B cell (primary cell): Measurements from ENCODE around the gene HOXC9. TPM values are rescaled to one million over a fixed set of nuclear protein-coding genes. Genes with fewer than 3 reads are reported as not detected.

Source experiments
- ATAC-seq: fragments of 200-7000 bp; cut with Tn5 transposase; one replicate; pipeline ENCODE4 v1.10.0; 2021; ENCODE audit warnings: low read depth, mild to moderate bottlenecking, moderate number of reproducible peaks, moderate library complexity
- CTCF ChIA-PET: fragments of 350-600 bp; sonication (Branson Sonifier 250); formaldehyde crosslinking; loops from one replicate; lab custom pipeline; 2021; ENCODE audit warnings: antibody characterized with exemption, inconsistent platforms; lab: Charles Lee
- POLR2A ChIA-PET: fragments of 350-600 bp; sonication (Branson Sonifier 250); formaldehyde crosslinking; loops from one replicate; lab custom pipeline; 2021; ENCODE audit warnings: antibody characterized with exemption; lab: Charles Lee
- DNase-seq: peaks from one replicate; pipeline ENCODE4 v3.0.0; 2013
- H2AFZ ChIP-seq: 2 replicates; pipeline ENCODE4 v1.6.1; 2012; ENCODE audit warnings: mild to moderate bottlenecking, low read depth, low read length; ENCODE audit not compliant: insufficient read depth, poor library complexity, severe bottlenecking
- H3K27ac ChIP-seq, 2 donors: 1 replicate in 1 of 2; 2 replicates in 1 of 2; pipeline ENCODE4 v1.5.1; 2012 to 2013; ENCODE audit warnings: low read length in 2 of 2, mild to moderate bottlenecking in 2 of 2, moderate library complexity in 1 of 2
- H3K27me3 ChIP-seq, 4 experiments: fragments of 200-600 bp in 1 of 4; sonication (generic) in 1 of 4; replicated peaks in 1 of 4; 1 replicate in 2 of 4; 2 replicates in 2 of 4; pipeline versions ENCODE4 v1.6.1 to v1.7.0; 2013 to 2016; ENCODE audit warnings: low read length in 3 of 4, mild to moderate bottlenecking in 2 of 4, mixed read lengths in 1 of 4, moderate library complexity in 1 of 4; ENCODE audit not compliant: insufficient read depth in 4 of 4, control insufficient read depth in 3 of 4; ENCODE audit errors: control extremely low read depth in 1 of 4
- H3K36me3 ChIP-seq, 2 experiments: replicated peaks in 1 of 2; 1 replicate in 1 of 2; 2 replicates in 1 of 2; pipeline versions ENCODE4 v1.6.1 to v1.7.1; 2013; ENCODE audit warnings: low read length in 1 of 2; ENCODE audit not compliant: insufficient read depth in 2 of 2, control insufficient read depth in 1 of 2; ENCODE audit errors: control extremely low read depth in 1 of 2, extremely low read depth in 1 of 2
- H3K4me1 ChIP-seq, 2 donors: fragments of 200-600 bp in 1 of 2; sonication (generic) in 1 of 2; 1 replicate in 1 of 2; 2 replicates in 1 of 2; pipeline versions ENCODE4 v1.5.1 to v1.6.1; 2013 to 2017; ENCODE audit warnings: low read length in 2 of 2; ENCODE audit not compliant: control insufficient read depth in 2 of 2, insufficient read depth in 2 of 2
- H3K4me2 ChIP-seq: replicated peaks from 2 replicates; pipeline ENCODE3; 2012; ENCODE audit warnings: mild to moderate bottlenecking, low read depth, low read length; ENCODE audit not compliant: poor library complexity, severe bottlenecking
- H3K4me3 ChIP-seq, 5 experiments: fragments of 200-600 bp in 1 of 5; sonication (generic) in 1 of 5; 1 replicate in 3 of 5; 2 replicates in 2 of 5; pipeline versions ENCODE4 v1.5.1 to v1.7.0; 2011 to 2016; ENCODE audit warnings: low read length in 4 of 5, mild to moderate bottlenecking in 4 of 5, low read depth in 2 of 5, control low read depth in 1 of 5, moderate library complexity in 1 of 5; ENCODE audit not compliant: insufficient read depth in 1 of 5; ENCODE audit errors: control extremely low read depth in 1 of 5, extremely low read depth in 1 of 5
- H3K79me2 ChIP-seq: fragments of 200-600 bp; sonication (generic); one replicate; pipeline ENCODE4 v1.6.0; 2016; ENCODE audit warnings: low read length; ENCODE audit not compliant: control insufficient read depth, insufficient read depth
- H3K9ac ChIP-seq: fragments of 200-600 bp; sonication (generic); 2 replicates; pipeline ENCODE4 v1.6.1; 2017; ENCODE audit warnings: mild to moderate bottlenecking, low read length, moderate library complexity
- H3K9me3 ChIP-seq, 3 donors: one replicate each; pipeline versions ENCODE4 v1.6.1 to v1.7.1; 2013; ENCODE audit warnings: low read length in 2 of 3; ENCODE audit not compliant: control insufficient read depth in 2 of 3, insufficient read depth in 1 of 3; ENCODE audit errors: control extremely low read depth in 1 of 3
- H4K20me1 ChIP-seq: 2 replicates; pipeline ENCODE4 v1.6.0; 2012; ENCODE audit warnings: mild to moderate bottlenecking, low read length; ENCODE audit not compliant: insufficient read depth, control insufficient read depth, poor library complexity, severe bottlenecking
- H3K27ac Mint-ChIP-seq: one replicate; pipeline ENCODE4 v1.8.0; 2021; ENCODE audit warnings: mixed read lengths
- H3K27me3 Mint-ChIP-seq: one replicate; pipeline ENCODE4 v1.8.0; 2021; ENCODE audit warnings: mixed read lengths
- H3K4me1 Mint-ChIP-seq: one replicate; pipeline ENCODE4 v1.8.0; 2021; ENCODE audit warnings: mixed read lengths
- H3K4me3 Mint-ChIP-seq: one replicate; pipeline ENCODE4 v1.8.0; 2021; ENCODE audit warnings: mixed read lengths
- H3K9me3 Mint-ChIP-seq: one replicate; pipeline ENCODE4 v1.8.0; 2022; ENCODE audit warnings: mixed read lengths; ENCODE audit not compliant: insufficient read depth
- EZH2 ChIP-seq: IDR thresholded peaks from 2 replicates; pipeline ENCODE4 v1.6.1; 2012; ENCODE audit warnings: borderline replicate concordance, low read depth, mild to moderate bottlenecking, moderate library complexity, low read length; ENCODE audit not compliant: insufficient read depth, poor library complexity, severe bottlenecking
- WGBS: methylation state at CpG from one replicate; pipeline ENCODE4 v1.1.5; 2013; ENCODE audit warnings: missing lambda C conversion rate; ENCODE audit not compliant: insufficient coverage; 5-methylcytosine and 5-hydroxymethylcytosine counted together
- intact Hi-C: fragments of 100-400 bp; cut with micrococcal nuclease; formaldehyde crosslinking; loops from one replicate; pipeline ENCODE4 v1.10.0; 2022
- polyA plus RNA-seq: library from polyadenylated mRNA; depleted of rRNA; stranded (reverse); fragments of >200 nt; gene quantifications from 2 replicates; pipeline ENCODE4 v1.2.3, GENCODE V29; 2012
- total RNA-seq, 2 donors: library from RNA; stranded (reverse); fragments of 120-200 nt in 1 of 2; gene quantifications; 1 replicate in 1 of 2; 2 replicates in 1 of 2; pipeline versions ENCODE4 v1.2.3 to v1.2.4, GENCODE V29; 2013 to 2022
- TF ChIP-seq, protein P1 (sequence below): fragments of 200-600 bp; IDR thresholded peaks from one replicate; pipeline ENCODE4 v1.8.0; 2022; ENCODE audit warnings: antibody characterized with exemption, mild to moderate bottlenecking

Gene HOXC9
- total and polyA plus RNA-seq, 2 donors (not counting 1 experiment from before 2014, with no cell fraction given), result not detected

DNA sequence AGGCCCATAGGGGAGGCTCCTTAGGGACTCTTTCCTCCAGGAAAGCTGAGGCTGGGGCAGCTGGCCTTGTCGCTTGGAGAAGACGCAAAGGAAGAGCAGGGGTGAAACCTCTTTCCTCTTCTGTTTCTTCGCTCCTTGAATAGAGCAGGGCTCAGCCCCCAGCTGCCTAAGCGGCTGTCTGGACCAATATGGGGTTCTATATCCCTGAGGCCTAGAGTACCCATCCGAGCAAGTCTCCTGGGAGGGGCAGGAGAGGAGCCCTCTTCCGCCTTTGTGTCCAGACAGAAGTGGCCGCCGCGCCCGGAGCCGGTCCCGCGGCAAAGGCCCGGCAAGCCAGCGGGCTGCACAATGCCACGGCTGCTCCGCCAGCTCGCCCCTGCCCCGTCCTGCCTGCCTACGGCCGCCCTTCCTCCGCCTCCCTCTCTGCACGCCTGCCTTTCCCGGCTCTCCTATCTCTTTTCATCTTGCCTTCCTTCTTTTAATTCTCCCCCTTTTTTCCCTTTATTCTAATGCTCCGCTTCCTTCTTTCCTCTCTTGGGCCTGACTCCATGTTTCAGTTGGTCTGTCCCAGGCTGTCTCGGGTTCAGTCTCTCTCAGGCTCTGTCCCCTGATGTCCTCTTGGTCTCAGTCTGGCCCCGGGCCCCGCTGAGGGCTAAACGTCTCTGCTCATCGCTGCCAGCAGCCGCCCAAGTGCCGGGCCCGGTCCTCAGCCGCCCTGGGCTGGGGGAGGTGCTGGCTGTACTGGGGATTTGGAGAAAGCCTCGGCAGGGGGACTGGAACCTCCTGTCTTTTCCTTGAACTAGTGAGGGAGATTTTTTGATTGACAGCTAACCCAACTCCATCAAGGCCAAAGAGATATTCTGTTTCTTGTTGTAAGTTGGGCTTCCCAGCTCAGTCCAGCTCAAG is 2.5 kb upstream of the HOXC9 start:
- Mint-ChIP-seq H3K4me1 (peaks cover 33% of the 10 kb centered on the region), H3K27me3 (peaks cover 85% of the 10 kb centered on the region), H3K27ac (no peak overlapping the region), H3K4me3 (peak overlapping the region; percentile 89), H3K9me3 (no peaks in the 10 kb centered on the region)
- Histone ChIP-seq H2AFZ (no peak overlapping the region), H3K9me3 (peaks cover 0 to 71% (median 0%) of the 10 kb centered on the region in 3 donors), H3K9ac (no peak overlapping the region), H3K4me2 (peak overlapping the region; percentile 96), H3K4me1 (peaks cover 37 to 70% of the 10 kb centered on the region in 2 donors), H3K27me3 (peaks cover 0 to 98% (median 85%) of the 10 kb centered on the region in 4 experiments), H3K79me2 (no peaks in the 10 kb centered on the region), H3K36me3 (no peaks in the 10 kb centered on the region), H3K4me3 (no peak overlapping the region), H4K20me1 (no peaks in the 10 kb centered on the region), H3K27ac (no peak overlapping the region)
- TF ChIP-seq, protein P1, sequence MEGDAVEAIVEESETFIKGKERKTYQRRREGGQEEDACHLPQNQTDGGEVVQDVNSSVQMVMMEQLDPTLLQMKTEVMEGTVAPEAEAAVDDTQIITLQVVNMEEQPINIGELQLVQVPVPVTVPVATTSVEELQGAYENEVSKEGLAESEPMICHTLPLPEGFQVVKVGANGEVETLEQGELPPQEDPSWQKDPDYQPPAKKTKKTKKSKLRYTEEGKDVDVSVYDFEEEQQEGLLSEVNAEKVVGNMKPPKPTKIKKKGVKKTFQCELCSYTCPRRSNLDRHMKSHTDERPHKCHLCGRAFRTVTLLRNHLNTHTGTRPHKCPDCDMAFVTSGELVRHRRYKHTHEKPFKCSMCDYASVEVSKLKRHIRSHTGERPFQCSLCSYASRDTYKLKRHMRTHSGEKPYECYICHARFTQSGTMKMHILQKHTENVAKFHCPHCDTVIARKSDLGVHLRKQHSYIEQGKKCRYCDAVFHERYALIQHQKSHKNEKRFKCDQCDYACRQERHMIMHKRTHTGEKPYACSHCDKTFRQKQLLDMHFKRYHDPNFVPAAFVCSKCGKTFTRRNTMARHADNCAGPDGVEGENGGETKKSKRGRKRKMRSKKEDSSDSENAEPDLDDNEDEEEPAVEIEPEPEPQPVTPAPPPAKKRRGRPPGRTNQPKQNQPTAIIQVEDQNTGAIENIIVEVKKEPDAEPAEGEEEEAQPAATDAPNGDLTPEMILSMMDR, result no peak
- TF ChIP-seq EZH2, result peak; percentile 94
- ChIA-PET CTCF (interaction anchor here (0.7 to 5.0 kb wide), 4 partner anchors 8 to 210 kb away, joined by 3 to 17 read pairs (median 5); no protein-coding TSS in a partner anchor), POLR2A (interaction anchor here (0.6 kb wide), 2 partner anchors 327 to 595 kb away, joined by 3 read pairs; partner anchors contain the start of gene COPZ1)
- no peak for DNase-seq
- intact Hi-C loops, result loop anchor here (5.0 kb wide), 2 partner anchors 35 to 45 kb away; partner anchors contain the start of genes HOXC12 and HOXC5
- 10% methylated on average over 30 of the region's 35 CpGs for WGBS
- ATAC-seq, result no peak
